ENCODE measurements around the gene TRIM44. TPM values are rescaled to one million over a fixed set of nuclear protein-coding genes. Genes with fewer than 3 reads are reported as not detected.

The TRIM44 gene
- total and polyA plus RNA-seq, 4 donors = 3.7 to 15.1 (median 10.4) TPM

DNA sequence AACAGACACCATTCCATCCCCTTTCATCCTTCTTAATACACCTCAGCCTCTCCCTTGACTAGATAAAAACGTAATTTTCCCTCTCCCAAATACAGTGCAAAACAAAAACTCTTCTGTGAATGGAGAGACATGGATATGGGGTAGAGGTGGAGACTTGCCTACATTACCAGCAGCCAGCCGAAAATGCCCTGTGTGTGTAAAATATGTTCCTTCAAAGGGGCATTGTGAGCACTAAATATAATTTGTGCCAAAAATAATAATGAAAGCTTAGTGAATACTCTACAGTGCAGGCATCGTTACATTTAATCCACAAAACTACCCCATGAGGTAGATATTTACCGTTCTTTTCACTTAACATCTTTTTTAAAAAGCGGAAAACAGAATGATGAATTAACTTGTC is 1.0 kb upstream of the TRIM44 start:
- H3K27ac ChIP-seq (ENCODE audit: low read depth in 1 of 2, low read length in 2 of 2) = peak overlapping the region in 1 of 2 donors; percentile 95
- H3K36me3 ChIP-seq (ENCODE audit: control insufficient read depth in 4 of 4, insufficient read depth in 3 of 4, low read depth in 1 of 4, low read length in 3 of 4) = peaks cover 0 to 6% (median 0%) of the 10 kb centered on the region in 4 donors
- H3K4me1 ChIP-seq (ENCODE audit: control insufficient read depth in 4 of 4, insufficient read depth in 4 of 4, low read length in 3 of 4) = peaks cover 2 to 37% (median 24%) of the 10 kb centered on the region in 4 donors
- DNase-seq (ENCODE audit: low spot score) = no peak
- TF ChIP-seq, protein P1, sequence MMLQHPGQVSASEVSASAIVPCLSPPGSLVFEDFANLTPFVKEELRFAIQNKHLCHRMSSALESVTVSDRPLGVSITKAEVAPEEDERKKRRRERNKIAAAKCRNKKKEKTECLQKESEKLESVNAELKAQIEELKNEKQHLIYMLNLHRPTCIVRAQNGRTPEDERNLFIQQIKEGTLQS (IDR thresholded peaks at IDR 0.05) = no peak
- no peak for TF ChIP-seq HNF4G (IDR thresholded peaks at IDR 0.05)
- TF ChIP-seq GABPA (IDR thresholded peaks at IDR 0.05 in 1 of 2, conservative IDR thresholded peaks at IDR 0.05 in 1 of 2) = no peak
- no peak for TF ChIP-seq REST (IDR thresholded peaks at IDR 0.05)
- H3K9me3 ChIP-seq (ENCODE audit: control insufficient read depth in 4 of 4, low read length in 3 of 4) = peaks cover 0 to 6% (median 0%) of the 10 kb centered on the region in 4 donors
- H3K4me3 ChIP-seq (ENCODE audit: low read depth in 1 of 3, low read length in 3 of 3) = peak overlapping the region in 2 of 3 donors; percentile 80 to 87
- no peaks in the 10 kb centered on the region for H3K27me3 ChIP-seq (ENCODE audit: control insufficient read depth in 4 of 4, insufficient read depth in 4 of 4, low read length in 3 of 4)
- 60% methylated on average over 5 of the region's 5 CpGs for WGBS
- peak overlapping the region in 1 of 2 donors; percentile 77 for H3K9ac ChIP-seq (ENCODE audit: low read depth in 1 of 2, low read length in 2 of 2)

DNA sequence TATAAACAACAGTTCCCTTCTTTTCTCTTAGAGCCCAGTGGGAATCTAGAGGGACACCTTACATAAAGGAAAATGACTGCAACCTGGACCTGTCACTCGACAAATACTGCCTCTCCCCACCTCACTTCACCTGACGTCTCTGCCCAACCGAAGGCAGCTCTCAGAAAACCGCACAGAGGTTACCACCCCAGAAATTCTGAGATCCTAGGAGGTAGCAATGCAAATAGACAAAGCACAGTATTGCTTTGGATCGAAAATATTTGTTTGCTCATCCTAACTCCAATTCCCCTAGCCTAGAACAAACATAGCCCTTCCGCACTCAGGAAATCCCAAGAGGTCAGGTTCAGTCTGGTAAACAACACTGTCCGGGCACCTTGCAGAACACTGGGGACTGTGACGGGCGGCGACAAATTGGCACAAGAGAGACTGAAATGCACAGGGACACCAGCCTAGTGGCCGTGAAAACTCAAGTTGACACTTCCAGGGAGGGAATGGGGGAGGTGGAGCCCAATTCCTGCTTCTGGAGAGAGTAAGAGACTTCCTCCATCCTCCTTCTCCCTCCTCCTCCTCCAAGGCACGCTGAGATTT is 420 bp upstream of the TRIM44 start:
- Histone ChIP-seq H3K36me3 (ENCODE audit: control insufficient read depth in 4 of 4, insufficient read depth in 3 of 4, low read depth in 1 of 4, low read length in 3 of 4) (peaks cover 0 to 6% (median 0%) of the 10 kb centered on the region in 4 donors), H3K4me1 (ENCODE audit: control insufficient read depth in 4 of 4, insufficient read depth in 4 of 4, low read length in 3 of 4) (peaks cover 2 to 37% (median 24%) of the 10 kb centered on the region in 4 donors), H3K27ac (ENCODE audit: low read depth in 1 of 2, low read length in 2 of 2) (peak overlapping the region; percentile 95 to 99), H3K27me3 (ENCODE audit: control insufficient read depth in 4 of 4, insufficient read depth in 4 of 4, low read length in 3 of 4) (no peaks in the 10 kb centered on the region), H3K4me3 (ENCODE audit: low read depth in 1 of 3, low read length in 3 of 3) (peak overlapping the region; percentile 80 to 91 (median 87)), H3K9ac (ENCODE audit: low read depth in 1 of 2, low read length in 2 of 2) (peak overlapping the region; percentile 77 to 81), H3K9me3 (ENCODE audit: control insufficient read depth in 4 of 4, low read length in 3 of 4) (peaks cover 0 to 6% (median under 1%) of the 10 kb centered on the region in 4 donors)
- TF ChIP-seq, protein P2, sequence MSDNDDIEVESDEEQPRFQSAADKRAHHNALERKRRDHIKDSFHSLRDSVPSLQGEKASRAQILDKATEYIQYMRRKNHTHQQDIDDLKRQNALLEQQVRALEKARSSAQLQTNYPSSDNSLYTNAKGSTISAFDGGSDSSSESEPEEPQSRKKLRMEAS (IDR thresholded peaks at IDR 0.05) = no peak
- TF ChIP-seq JUND (IDR thresholded peaks at IDR 0.05) (peak; percentile 22 to 49), SP1 (IDR thresholded peaks at IDR 0.05) (peak; percentile 77), FOXA1 (IDR thresholded peaks at IDR 0.05) (peak; percentile 43), CTCF (IDR thresholded peaks at IDR 0.05; ENCODE audit: low read depth, low read length, missing input control) (no peak), EGR1 (IDR thresholded peaks at IDR 0.05; ENCODE audit: low read depth in 2 of 2) (no peak), TAF1 (conservative IDR thresholded peaks at IDR 0.05) (peak; percentile 67), FOXA2 (IDR thresholded peaks at IDR 0.05) (peak; percentile 76), HNF4A (conservative IDR thresholded peaks at IDR 0.05) (peak; percentile 63 to 69), RAD21 (IDR thresholded peaks at IDR 0.05) (peak in 1 of 2 donors; percentile 53), GABPA (IDR thresholded peaks at IDR 0.05 in 1 of 2, conservative IDR thresholded peaks at IDR 0.05 in 1 of 2) (no peak), YY1 (IDR thresholded peaks at IDR 0.05) (peak; percentile 15), HNF4G (IDR thresholded peaks at IDR 0.05) (no peak), NR2F2 (IDR thresholded peaks at IDR 0.05) (peak; percentile 71), RXRA (IDR thresholded peaks at IDR 0.05) (peak; percentile 56 to 80), REST (IDR thresholded peaks at IDR 0.05) (peak; percentile 22)
- TF ChIP-seq, protein P1 (IDR thresholded peaks at IDR 0.05) = no peak
- TF ChIP-seq, protein P3, sequence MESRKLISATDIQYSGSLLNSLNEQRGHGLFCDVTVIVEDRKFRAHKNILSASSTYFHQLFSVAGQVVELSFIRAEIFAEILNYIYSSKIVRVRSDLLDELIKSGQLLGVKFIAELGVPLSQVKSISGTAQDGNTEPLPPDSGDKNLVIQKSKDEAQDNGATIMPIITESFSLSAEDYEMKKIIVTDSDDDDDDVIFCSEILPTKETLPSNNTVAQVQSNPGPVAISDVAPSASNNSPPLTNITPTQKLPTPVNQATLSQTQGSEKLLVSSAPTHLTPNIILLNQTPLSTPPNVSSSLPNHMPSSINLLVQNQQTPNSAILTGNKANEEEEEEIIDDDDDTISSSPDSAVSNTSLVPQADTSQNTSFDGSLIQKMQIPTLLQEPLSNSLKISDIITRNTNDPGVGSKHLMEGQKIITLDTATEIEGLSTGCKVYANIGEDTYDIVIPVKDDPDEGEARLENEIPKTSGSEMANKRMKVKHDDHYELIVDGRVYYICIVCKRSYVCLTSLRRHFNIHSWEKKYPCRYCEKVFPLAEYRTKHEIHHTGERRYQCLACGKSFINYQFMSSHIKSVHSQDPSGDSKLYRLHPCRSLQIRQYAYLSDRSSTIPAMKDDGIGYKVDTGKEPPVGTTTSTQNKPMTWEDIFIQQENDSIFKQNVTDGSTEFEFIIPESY (IDR thresholded peaks at IDR 0.05) = no peak
- 1% methylated on average over 12 of the region's 12 CpGs for WGBS
- DNase-seq (ENCODE audit: low spot score) = peak; percentile 52
